HG03045 (cell line): ENCODE data around the gene CDKN1B.

ENCODE experiments used
- ATAC-seq: cut with Tn5 transposase; IDR thresholded peaks from one replicate; pipeline ENCODE4 v1.9.1; 2021; ENCODE audit warnings: mild to moderate bottlenecking, moderate library complexity; ENCODE audit not compliant: unreplicated experiment

Gene CDKN1B

GRCh38 chr12:12700254-12700653 is 16.9 kb upstream of the CDKN1B start:
- no peak for ATAC-seq

GRCh38 chr12:12701457-12701856 is 15.7 kb upstream of the CDKN1B start:
- no peak for ATAC-seq

- ATAC-seq, result no peak
Observed at GRCh38 chr12:12704593-12705230, 12.5 kb upstream of the CDKN1B start.

DNA sequence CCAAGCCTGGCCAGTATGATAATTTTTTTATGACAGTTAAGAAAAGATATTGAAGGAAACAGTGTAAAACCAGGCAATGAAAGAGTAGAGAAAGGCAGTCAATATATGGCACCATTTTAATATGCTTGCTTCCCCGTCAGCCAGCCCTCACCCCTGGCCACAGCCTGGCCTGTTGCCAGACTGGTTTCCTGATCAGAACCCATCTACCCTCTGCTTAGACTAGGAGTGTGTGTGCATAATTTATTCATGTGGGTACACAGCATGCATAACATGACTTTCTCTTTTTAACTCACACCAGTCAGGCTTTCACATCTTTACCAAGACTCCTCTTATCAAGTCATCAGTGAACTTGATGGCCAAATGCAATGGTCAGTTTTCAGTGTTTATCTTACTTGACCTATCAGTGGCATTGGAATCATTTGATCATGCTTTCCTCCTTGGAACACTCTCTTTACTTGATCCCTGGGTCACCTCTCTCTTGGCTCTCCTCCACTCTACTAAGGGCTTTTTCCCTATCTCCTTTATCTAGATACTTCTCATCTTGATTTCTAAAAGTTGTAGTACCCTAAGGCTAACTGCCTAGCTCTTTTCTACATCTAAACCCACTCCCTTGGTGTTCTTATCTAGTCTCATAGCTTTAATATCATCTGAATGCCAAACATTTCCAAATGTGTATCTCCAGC is 11.2 kb upstream of the CDKN1B start:
- ATAC-seq, result no peak

- ATAC-seq, result no peak
Observed at GRCh38 chr12:12713932-12714275, 3.3 kb upstream of the CDKN1B start.

GRCh38 chr12:12714276-12715021 is 2.7 kb upstream of the CDKN1B start:
- ATAC-seq, result no peak

DNA sequence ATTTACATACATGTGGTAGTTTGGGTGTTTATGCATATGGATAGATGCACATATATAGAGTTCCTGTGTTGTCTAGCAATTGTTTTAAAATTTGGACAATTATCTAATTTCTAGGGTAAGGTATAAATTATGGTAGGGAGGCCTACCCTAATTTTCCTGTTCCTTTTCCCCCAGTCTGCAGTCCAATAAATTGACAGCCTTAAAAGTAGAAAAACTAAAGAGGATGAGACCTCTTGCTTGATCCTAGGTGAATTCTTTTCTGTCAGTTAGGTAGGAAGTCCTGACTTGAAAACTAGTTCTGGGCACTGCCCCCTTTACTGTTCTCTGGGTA is 2.1 kb upstream of the CDKN1B start:
- ATAC-seq, result no peak

DNA sequence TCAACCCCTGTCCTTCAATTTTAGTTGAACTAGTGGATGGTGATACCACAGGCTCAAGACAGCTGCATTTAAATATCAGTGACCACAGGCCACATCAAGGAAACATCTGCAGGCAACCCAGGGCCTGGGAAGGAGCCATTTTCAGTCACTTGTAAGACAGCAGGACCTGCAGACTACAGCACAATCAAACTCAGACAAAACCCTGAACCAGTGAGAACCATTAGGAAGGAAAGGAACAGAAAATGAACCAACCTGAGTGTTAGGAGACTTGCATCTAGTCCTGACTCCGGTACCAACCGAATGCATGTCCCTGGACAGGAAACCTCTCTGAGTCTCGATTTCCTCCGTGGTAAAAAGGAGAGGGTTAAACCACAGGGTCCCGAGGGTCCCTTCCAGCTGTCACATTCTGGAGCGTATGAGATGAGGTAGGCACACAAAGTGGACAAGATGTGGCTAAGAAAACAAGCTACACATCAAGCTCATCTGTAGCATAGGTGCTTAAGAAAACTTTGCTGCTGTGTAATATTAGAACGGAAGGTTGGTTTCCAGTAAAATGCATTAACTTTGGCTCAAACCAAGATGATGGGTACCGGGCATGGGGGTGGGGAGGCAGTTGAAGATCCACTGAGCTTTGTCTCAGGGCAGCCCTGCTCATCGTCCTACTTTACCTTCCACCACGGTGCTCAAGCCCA is 1.6 kb upstream of the CDKN1B start:
- no peak for ATAC-seq

- ATAC-seq, result no peak
Observed at GRCh38 chr12:12716151-12716792, 896 bp upstream of the CDKN1B start.

- peak; percentile 12 for ATAC-seq
Observed at GRCh38 chr12:12717586-12718380, 615 bp downstream of the CDKN1B start.

DNA sequence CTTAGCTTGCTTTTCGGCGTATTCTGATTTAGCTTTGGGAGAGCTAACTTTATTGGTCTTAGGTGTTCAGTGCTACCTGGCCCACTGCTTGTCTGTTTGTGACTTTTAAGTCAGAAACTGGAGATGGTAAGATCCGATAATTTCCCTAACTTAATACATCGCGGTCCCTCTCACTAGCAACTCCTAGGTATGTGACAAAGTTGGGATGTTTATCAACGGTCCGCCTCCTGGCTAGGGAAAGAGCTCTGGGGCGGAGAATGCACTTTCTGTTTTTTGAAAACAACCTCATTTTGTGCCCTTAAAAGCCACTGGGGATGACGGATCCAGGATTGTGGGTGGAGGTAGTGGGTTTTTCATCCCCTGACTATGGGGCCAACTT is 1.2 kb downstream of the CDKN1B start:
- ATAC-seq, result no peak

GRCh38 chr12:12718853-12719252 is 1.7 kb downstream of the CDKN1B start:
- no peak for ATAC-seq

- ATAC-seq, result no peak
Observed at GRCh38 chr12:12719496-12719895, 2.3 kb downstream of the CDKN1B start.

GRCh38 chr12:12720052-12720451 is 2.9 kb downstream of the CDKN1B start:
- ATAC-seq, result no peak

- no peak for ATAC-seq
Observed at GRCh38 chr12:12720672-12721161, 3.5 kb downstream of the CDKN1B start.

GRCh38 chr12:12721176-12721751 is 4.1 kb downstream of the CDKN1B start:
- ATAC-seq, result no peak

- ATAC-seq, result no peak
Observed at GRCh38 chr12:12721814-12722434, 4.8 kb downstream of the CDKN1B start.

- no peak for ATAC-seq
Observed at GRCh38 chr12:12722435-12723148, 5.4 kb downstream of the CDKN1B start.

DNA sequence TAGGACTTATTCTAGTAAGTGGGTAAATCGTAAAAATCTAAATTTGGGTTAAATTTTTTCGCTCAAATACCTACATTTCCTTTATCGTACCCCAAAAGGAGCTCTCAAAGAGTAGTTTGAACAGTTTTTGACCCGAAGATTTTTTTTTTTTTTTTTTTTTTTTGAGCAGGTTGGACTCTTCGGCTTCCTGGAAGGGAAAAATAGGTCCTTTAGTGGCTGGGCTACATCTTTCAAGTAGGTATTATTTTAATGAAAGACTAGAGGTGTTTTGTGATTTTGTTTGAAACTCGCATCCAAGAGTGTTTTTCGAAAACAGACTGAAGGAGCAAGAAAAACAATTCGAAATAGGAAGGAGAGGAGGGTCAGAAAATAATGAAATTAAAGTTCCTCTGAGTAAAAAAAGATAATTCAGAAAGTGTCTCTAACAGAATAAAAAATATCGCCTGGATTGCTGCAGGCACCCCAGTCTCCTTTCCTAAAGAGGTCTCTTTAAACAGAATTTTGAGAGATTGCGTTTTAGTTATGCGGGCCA is 6.0 kb downstream of the CDKN1B start:
- ATAC-seq, result no peak
